ENCODE results near the gene DDX20. TPM values are rescaled to one million over a fixed set of nuclear protein-coding genes. Genes with fewer than 3 reads are reported as not detected.

Gene DDX20
- total RNA-seq, 3 donors from 2014 or later (not counting 1 experiment from before 2014, with no cell fraction given): 17.5 to 21.8 (median 17.7) TPM

DNA sequence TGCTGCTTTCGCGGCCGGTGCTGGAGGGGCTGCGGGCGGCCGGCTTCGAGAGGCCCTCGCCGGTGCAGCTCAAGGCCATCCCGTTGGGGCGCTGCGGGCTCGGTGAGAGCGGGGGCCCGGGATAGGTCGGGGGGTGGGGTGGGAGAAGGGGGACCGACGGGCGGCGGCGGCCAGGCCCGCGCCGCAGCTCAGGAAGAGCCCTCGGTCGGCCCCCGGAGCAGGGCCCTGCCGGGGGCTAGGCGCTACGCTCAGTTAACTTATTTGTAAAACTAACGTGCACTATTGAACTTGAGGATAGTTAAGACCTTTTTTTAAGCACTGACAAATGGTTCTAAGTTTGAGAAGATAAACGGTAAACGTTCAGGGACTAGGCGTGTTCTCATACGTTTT, 418 bp downstream of the DDX20 start:
- under 1% methylated on average over 35 of the region's 35 CpGs for WGBS (ENCODE audit: insufficient coverage)
- DNase-seq: no peak
- H3K9me3 Mint-ChIP-seq: no peaks in the 10 kb centered on the region

DNA sequence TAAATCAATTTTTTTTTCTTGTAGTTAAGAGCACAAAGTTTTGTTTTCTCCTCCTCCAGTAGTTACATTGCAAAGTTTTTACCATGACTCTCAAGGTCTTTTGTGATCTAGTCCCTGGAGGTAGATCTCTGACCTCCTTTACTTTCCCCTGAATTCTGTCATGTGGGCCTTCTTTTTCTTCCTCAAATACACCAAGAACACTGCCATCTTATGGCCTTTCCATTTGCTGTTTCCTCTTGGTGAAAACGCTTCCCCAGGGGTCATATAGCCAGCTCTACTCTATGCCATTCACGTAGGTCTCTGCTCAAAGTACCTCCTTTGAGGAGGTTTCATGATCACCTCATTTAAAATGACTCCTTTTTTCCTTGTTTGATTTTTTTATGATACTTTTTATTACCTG, 2.7 kb downstream of the DDX20 start:
- Mint-ChIP-seq H3K9me3 (no peaks in the 10 kb centered on the region), H3K27ac (peak overlapping the region in 1 of 2 donors; percentile 62), H3K36me3 (peaks cover 12% of the 10 kb centered on the region), H3K4me1 (peaks cover 24 to 39% of the 10 kb centered on the region in 2 donors), H3K4me3 (peak overlapping the region; percentile 32), H3K27me3 (ENCODE audit: low read depth in 2 of 2) (no peaks in the 10 kb centered on the region)
- intact Hi-C loops (cut with micrococcal nuclease): loop anchor here (10.0 kb wide), 3 partner anchors 284 to 864 kb away; partner anchors contain the start of genes C1orf162 and DENND2D
- H3K27me3 ChIP-seq (ENCODE audit: control insufficient read depth, insufficient read depth, low read length): no peaks in the 10 kb centered on the region
- H3K9me3 ChIP-seq (ENCODE audit: control insufficient read depth, insufficient read depth, low read length): no peaks in the 10 kb centered on the region
- WGBS (ENCODE audit: insufficient coverage): 79% methylated on average over 2 of the region's 2 CpGs
- ATAC-seq (no peak), DNase-seq (no peak)
- peaks cover 42% of the 10 kb centered on the region for H3K36me3 ChIP-seq (ENCODE audit: control insufficient read depth, insufficient read depth, low read length)
- TF ChIP-seq, protein P1, sequence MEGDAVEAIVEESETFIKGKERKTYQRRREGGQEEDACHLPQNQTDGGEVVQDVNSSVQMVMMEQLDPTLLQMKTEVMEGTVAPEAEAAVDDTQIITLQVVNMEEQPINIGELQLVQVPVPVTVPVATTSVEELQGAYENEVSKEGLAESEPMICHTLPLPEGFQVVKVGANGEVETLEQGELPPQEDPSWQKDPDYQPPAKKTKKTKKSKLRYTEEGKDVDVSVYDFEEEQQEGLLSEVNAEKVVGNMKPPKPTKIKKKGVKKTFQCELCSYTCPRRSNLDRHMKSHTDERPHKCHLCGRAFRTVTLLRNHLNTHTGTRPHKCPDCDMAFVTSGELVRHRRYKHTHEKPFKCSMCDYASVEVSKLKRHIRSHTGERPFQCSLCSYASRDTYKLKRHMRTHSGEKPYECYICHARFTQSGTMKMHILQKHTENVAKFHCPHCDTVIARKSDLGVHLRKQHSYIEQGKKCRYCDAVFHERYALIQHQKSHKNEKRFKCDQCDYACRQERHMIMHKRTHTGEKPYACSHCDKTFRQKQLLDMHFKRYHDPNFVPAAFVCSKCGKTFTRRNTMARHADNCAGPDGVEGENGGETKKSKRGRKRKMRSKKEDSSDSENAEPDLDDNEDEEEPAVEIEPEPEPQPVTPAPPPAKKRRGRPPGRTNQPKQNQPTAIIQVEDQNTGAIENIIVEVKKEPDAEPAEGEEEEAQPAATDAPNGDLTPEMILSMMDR (IDR thresholded peaks at IDR 0.05): no peak
- no peak overlapping the region for H3K27ac ChIP-seq (ENCODE audit: low read length)
- no peak overlapping the region for H3K4me3 ChIP-seq (ENCODE audit: low read length)
- H3K4me1 ChIP-seq (ENCODE audit: control insufficient read depth, insufficient read depth, low read length): peaks cover 15% of the 10 kb centered on the region

More for the DNA sequence above, 418 bp downstream of the DDX20 start:
- Mint-ChIP-seq H3K4me3 (peak overlapping the region; percentile 91), H3K4me1 (peaks cover 24 to 39% of the 10 kb centered on the region in 2 donors), H3K27me3 (ENCODE audit: low read depth in 2 of 2) (no peaks in the 10 kb centered on the region), H3K36me3 (no peaks in the 10 kb centered on the region), H3K27ac (peak overlapping the region; percentile 89 to 92)
- H3K9me3 ChIP-seq (ENCODE audit: control insufficient read depth, insufficient read depth, low read length): no peaks in the 10 kb centered on the region
- intact Hi-C loops (cut with micrococcal nuclease): loop anchor here (10.0 kb wide), 3 partner anchors 281 to 861 kb away; partner anchors contain the start of genes C1orf162 and DENND2D
- H3K36me3 ChIP-seq (ENCODE audit: control insufficient read depth, insufficient read depth, low read length): peaks cover 22% of the 10 kb centered on the region
- TF ChIP-seq, protein P1 (IDR thresholded peaks at IDR 0.05): no peak
- H3K27ac ChIP-seq (ENCODE audit: low read length): peak overlapping the region; percentile 88
- H3K27me3 ChIP-seq (ENCODE audit: control insufficient read depth, insufficient read depth, low read length): no peaks in the 10 kb centered on the region
- ATAC-seq: peak; percentile 1 to 12 (median 9)
- peaks cover 15% of the 10 kb centered on the region for H3K4me1 ChIP-seq (ENCODE audit: control insufficient read depth, insufficient read depth, low read length)
- peak overlapping the region; percentile 73 for H3K4me3 ChIP-seq (ENCODE audit: low read length)

DNA sequence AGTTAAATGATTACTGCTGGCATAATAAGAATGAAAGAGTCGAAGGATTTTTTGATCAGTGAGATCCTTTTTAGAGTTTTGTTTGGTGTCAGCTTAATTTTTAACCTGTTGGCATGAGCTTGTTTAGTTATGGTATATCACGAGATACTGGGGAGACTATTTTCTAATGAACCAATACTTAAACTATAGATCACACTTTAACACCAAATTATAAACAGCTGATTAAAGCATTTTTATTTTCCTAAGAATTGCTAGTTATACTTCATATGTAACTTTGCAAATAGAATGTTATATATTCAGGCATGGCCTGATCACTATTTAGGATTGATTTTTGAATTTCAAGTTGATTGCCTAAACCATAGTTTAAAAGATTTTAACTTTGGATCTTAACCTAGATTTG, 6.0 kb downstream of the DDX20 start:
- Mint-ChIP-seq H3K4me3 (no peak overlapping the region), H3K4me1 (peaks cover 6 to 15% of the 10 kb centered on the region in 2 donors), H3K27ac (no peak overlapping the region), H3K36me3 (peaks cover 29% of the 10 kb centered on the region), H3K27me3 (ENCODE audit: low read depth in 2 of 2) (no peaks in the 10 kb centered on the region), H3K9me3 (no peaks in the 10 kb centered on the region)
- Histone ChIP-seq H3K27ac (ENCODE audit: low read length) (no peak overlapping the region), H3K4me3 (ENCODE audit: low read length) (no peak overlapping the region), H3K36me3 (ENCODE audit: control insufficient read depth, insufficient read depth, low read length) (peaks cover 74% of the 10 kb centered on the region), H3K27me3 (ENCODE audit: control insufficient read depth, insufficient read depth, low read length) (no peaks in the 10 kb centered on the region), H3K4me1 (ENCODE audit: control insufficient read depth, insufficient read depth, low read length) (peaks cover 4% of the 10 kb centered on the region), H3K9me3 (ENCODE audit: control insufficient read depth, insufficient read depth, low read length) (no peaks in the 10 kb centered on the region)
- WGBS (ENCODE audit: insufficient coverage): 100% methylated on average over 1 of the region's 2 CpGs
- DNase-seq (no peak), ATAC-seq (no peak)
- intact Hi-C loops (cut with micrococcal nuclease): no loop called here
- TF ChIP-seq, protein P1 (IDR thresholded peaks at IDR 0.05): no peak

DNA sequence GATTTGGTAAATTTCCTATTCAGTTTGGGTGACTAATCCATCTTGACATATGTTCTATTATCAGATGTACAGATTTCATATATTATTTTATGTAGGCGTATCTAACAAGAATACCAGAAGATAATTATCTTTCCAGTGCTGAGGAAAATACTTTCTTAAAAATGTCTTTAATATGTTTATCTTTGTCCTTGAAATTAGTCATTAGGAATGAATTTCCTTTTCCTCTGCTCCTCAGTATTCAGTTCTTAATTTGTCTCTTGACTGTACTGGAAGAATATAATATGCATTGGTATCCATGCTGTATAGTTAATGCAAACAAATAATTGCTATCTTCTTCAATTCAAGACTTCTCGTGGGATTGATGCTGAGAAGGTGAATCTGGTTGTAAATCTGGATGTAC, 6.6 kb downstream of the DDX20 start:
- ATAC-seq (no peak), DNase-seq (no peak)
- Mint-ChIP-seq H3K36me3 (peaks cover 35% of the 10 kb centered on the region), H3K4me3 (no peak overlapping the region), H3K27ac (no peak overlapping the region), H3K9me3 (no peaks in the 10 kb centered on the region), H3K27me3 (ENCODE audit: low read depth in 2 of 2) (no peaks in the 10 kb centered on the region), H3K4me1 (peaks cover 0 to 8% of the 10 kb centered on the region in 2 donors)
- TF ChIP-seq, protein P1 (IDR thresholded peaks at IDR 0.05): no peak
- Histone ChIP-seq H3K4me1 (ENCODE audit: control insufficient read depth, insufficient read depth, low read length) (no peaks in the 10 kb centered on the region), H3K4me3 (ENCODE audit: low read length) (no peak overlapping the region), H3K27me3 (ENCODE audit: control insufficient read depth, insufficient read depth, low read length) (no peaks in the 10 kb centered on the region), H3K36me3 (ENCODE audit: control insufficient read depth, insufficient read depth, low read length) (peaks cover 79% of the 10 kb centered on the region), H3K27ac (ENCODE audit: low read length) (no peak overlapping the region), H3K9me3 (ENCODE audit: control insufficient read depth, insufficient read depth, low read length) (no peaks in the 10 kb centered on the region)
- intact Hi-C loops (cut with micrococcal nuclease): no loop called here
- 100% methylated on average over 1 of the region's 2 CpGs for WGBS (ENCODE audit: insufficient coverage)
